Gastroesophageal sphincter (tissue), 3 donors: Measurements from ENCODE around the gene TMED1.

Experiments
- POLR2A ChIP-seq, 2 donors: fragments of 450-650 bp; IDR thresholded peaks; one replicate each; pipeline ENCODE4 v1.6.1; 2017; ENCODE audit warnings: antibody characterized with exemption in 2 of 2, mild to moderate bottlenecking in 2 of 2, moderate library complexity in 1 of 2
- TF ChIP-seq, protein P1 (sequence below), 4 experiments: fragments of 200-600 bp in 2 of 4; fragments of 450-650 bp in 2 of 4; sonication (generic) in 1 of 4; IDR thresholded peaks; one replicate each; pipeline ENCODE4 v1.5.1; 2017 to 2019; ENCODE audit warnings: antibody characterized with exemption in 4 of 4, mild to moderate bottlenecking in 2 of 4, moderate library complexity in 2 of 4

DNA sequence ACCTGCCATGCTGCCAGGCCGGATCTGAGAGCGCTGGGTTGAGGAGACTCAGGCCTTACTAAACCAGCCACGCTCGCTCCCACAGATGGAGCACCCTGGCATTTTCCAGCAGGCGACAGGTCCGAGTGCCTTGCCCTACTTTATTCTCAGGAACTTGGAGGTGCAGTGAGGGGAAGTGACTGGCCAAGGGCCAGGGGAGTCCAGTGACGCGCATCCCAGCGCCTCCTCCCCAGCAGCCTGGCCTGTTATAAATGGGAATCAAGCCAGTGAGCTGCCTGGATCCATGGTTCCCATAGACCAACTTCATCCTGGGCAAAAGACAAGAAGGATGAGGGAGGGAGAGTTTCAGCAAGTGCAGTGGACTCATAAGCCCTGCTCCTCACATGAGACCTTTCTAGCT lies 35.5 kb downstream of the TMED1 start:
- TF ChIP-seq, protein P1, sequence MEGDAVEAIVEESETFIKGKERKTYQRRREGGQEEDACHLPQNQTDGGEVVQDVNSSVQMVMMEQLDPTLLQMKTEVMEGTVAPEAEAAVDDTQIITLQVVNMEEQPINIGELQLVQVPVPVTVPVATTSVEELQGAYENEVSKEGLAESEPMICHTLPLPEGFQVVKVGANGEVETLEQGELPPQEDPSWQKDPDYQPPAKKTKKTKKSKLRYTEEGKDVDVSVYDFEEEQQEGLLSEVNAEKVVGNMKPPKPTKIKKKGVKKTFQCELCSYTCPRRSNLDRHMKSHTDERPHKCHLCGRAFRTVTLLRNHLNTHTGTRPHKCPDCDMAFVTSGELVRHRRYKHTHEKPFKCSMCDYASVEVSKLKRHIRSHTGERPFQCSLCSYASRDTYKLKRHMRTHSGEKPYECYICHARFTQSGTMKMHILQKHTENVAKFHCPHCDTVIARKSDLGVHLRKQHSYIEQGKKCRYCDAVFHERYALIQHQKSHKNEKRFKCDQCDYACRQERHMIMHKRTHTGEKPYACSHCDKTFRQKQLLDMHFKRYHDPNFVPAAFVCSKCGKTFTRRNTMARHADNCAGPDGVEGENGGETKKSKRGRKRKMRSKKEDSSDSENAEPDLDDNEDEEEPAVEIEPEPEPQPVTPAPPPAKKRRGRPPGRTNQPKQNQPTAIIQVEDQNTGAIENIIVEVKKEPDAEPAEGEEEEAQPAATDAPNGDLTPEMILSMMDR (IDR thresholded peaks at IDR 0.05) = no peak
- no peak for TF ChIP-seq POLR2A (IDR thresholded peaks at IDR 0.05)
